Left ventricle myocardium superior (tissue), 1 donor: ENCODE measurements around the gene TREH. TPM values are rescaled to one million over a fixed set of nuclear protein-coding genes. Genes with fewer than 3 reads are reported as not detected.
"Not testable (repeated sequence)": the region's sequence is repeated elsewhere in the genome, so short reads cannot be mapped to it uniquely, and the experiment has no call there.

Experiments
- ATAC-seq: fragments of 200-7000 bp; cut with Tn5 transposase; one replicate; pipeline ENCODE4 v1.9.1; 2020; ENCODE audit warnings: mild to moderate bottlenecking, moderate library complexity
- DNase-seq: peaks from one replicate; pipeline ENCODE4 v3.0.0-alpha.2; 2020
- intact Hi-C: fragments of 100-400 bp; cut with micrococcal nuclease; formaldehyde crosslinking; loops from one replicate; pipeline ENCODE4 v1.11.0; 2022
- total RNA-seq: library from RNA; stranded (reverse); fragmentation: NEBNext Ultra II Directional; extraction: Animal tissue kit (Norgen Biotek cat#: 25700); gene quantifications from one replicate; pipeline ENCODE4 v1.2.1, GENCODE V29; 2021
- donor health status: DM: no; HTN: yes; CAD: no; lungs with severe emphysema.

TREH gene
- total RNA-seq, 1 donor from 2014 or later: not detected

- DNase-seq (peak; percentile 77), ATAC-seq (peak; percentile 63)
- intact Hi-C loops: no loop called here
Observed at GRCh38 chr11:118622376-118623268, 56.8 kb downstream of the TREH start.

- intact Hi-C loops: no loop called here
- DNase-seq (no peak), ATAC-seq (no peak)
Observed at GRCh38 chr11:118621784-118622375, 57.6 kb downstream of the TREH start.

- ATAC-seq (peak; percentile 71), DNase-seq (peak; percentile 92)
- intact Hi-C loops: no loop called here
Observed at GRCh38 chr11:118621071-118621783, 58.2 kb downstream of the TREH start.

- DNase-seq: peak; percentile 47
- intact Hi-C loops: no loop called here
- ATAC-seq: peak; percentile 14
Observed at GRCh38 chr11:118620529-118621070, 58.9 kb downstream of the TREH start.

GRCh38 chr11:118619444-118620197, 59.8 kb downstream of the TREH start:
- DNase-seq (peak; percentile 41), ATAC-seq (peak; percentile 7)
- intact Hi-C loops: no loop called here

- DNase-seq: peak; percentile 69
- ATAC-seq: peak; percentile 27
- intact Hi-C loops: no loop called here
Observed at GRCh38 chr11:118618991-118619375, 60.5 kb downstream of the TREH start.

- DNase-seq: peak; percentile 81
- peak; percentile 13 for ATAC-seq
- intact Hi-C loops: no loop called here
Observed at GRCh38 chr11:118618115-118618990, 61.1 kb downstream of the TREH start.

- intact Hi-C loops: no loop called here
- ATAC-seq (no peak), DNase-seq (peak; percentile 15)
Observed at GRCh38 chr11:118615976-118616371, 63.5 kb downstream of the TREH start.

GRCh38 chr11:118615282-118615975, 64.0 kb downstream of the TREH start:
- ATAC-seq: no peak
- DNase-seq: peak; percentile 22
- intact Hi-C loops: no loop called here

- intact Hi-C loops: no loop called here
- DNase-seq (no peak), ATAC-seq (no peak)
Observed at GRCh38 chr11:118614511-118614910, 64.9 kb downstream of the TREH start.

GRCh38 chr11:118612378-118612777, 67.1 kb downstream of the TREH start:
- DNase-seq: peak; percentile 62

GRCh38 chr11:118611433-118611795, 68.0 kb downstream of the TREH start:
- DNase-seq, intact Hi-C loops, ATAC-seq: not testable (repeated sequence)

More at GRCh38 chr11:118612378-118612777, 67.1 kb downstream of the TREH start:
- peak; percentile 1 for ATAC-seq
- intact Hi-C loops: no loop called here

- intact Hi-C loops: no loop called here
- peak; percentile 40 for ATAC-seq
- peak; percentile 91 for DNase-seq
Observed at GRCh38 chr11:118610773-118611432, 68.5 kb downstream of the TREH start.

GRCh38 chr11:118610225-118610772, 69.2 kb downstream of the TREH start:
- ATAC-seq (no peak), DNase-seq (no peak)
- intact Hi-C loops: no loop called here

GRCh38 chr11:118609380-118610224, 69.8 kb downstream of the TREH start:
- intact Hi-C loops: no loop called here
- DNase-seq: no peak
- ATAC-seq: no peak
